ENCODE measurements around the gene OGFOD1. TPM values are rescaled to one million over a fixed set of nuclear protein-coding genes. Genes with fewer than 3 reads are reported as not detected.

The OGFOD1 gene
- total and polyA plus RNA-seq, 2 of the 13 experiments (the other 11 are each of a cell fraction or from before 2014, with no cell fraction given): 35.2 to 81.3 TPM

- TF ChIP-seq FOSL2 (CRISPR knock-in tag; IDR thresholded peaks at IDR 0.05): 0 out of 2 replicates have a peak, but pooled peaks have one; percentile 4
- TF ChIP-seq CHD4 (IDR thresholded peaks at IDR 0.05; ENCODE audit: borderline replicate concordance, low read length): peak; percentile 98; the same call in 1 of the 2 replicates
- TF ChIP-seq PITX1 (CRISPR knock-in tag; IDR thresholded peaks at IDR 0.05): 0 out of 2 replicates have a peak, but pooled peaks have one; percentile 16
- TF ChIP-seq, protein P1, sequence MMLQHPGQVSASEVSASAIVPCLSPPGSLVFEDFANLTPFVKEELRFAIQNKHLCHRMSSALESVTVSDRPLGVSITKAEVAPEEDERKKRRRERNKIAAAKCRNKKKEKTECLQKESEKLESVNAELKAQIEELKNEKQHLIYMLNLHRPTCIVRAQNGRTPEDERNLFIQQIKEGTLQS (CRISPR knock-in tag; IDR thresholded peaks at IDR 0.05): no peak
- no peak; the same call in 1 of the 2 replicates for TF ChIP-seq BCL6 (CRISPR knock-in tag; IDR thresholded peaks at IDR 0.05)
- TF ChIP-seq ELF3 (CRISPR knock-in tag; IDR thresholded peaks at IDR 0.05): no peak; the same call in 1 of the 2 replicates
- no peak for TF ChIP-seq ISX (CRISPR knock-in tag; conservative IDR thresholded peaks at IDR 0.05)
- TF ChIP-seq REXO4 (CRISPR knock-in tag; IDR thresholded peaks at IDR 0.05; ENCODE audit: borderline replicate concordance): no peak
- TF ChIP-seq FOXA1 (IDR thresholded peaks at IDR 0.05): no peak
- peak; percentile 38; the same call in 1 of the 2 replicates for TF ChIP-seq FOXA1 (CRISPR knock-in tag; IDR thresholded peaks at IDR 0.05)
- TF ChIP-seq THYN1 (CRISPR knock-in tag; IDR thresholded peaks at IDR 0.05; ENCODE audit: borderline replicate concordance, low read depth): no peak
- no peak for TF ChIP-seq SUZ12 (IDR thresholded peaks at IDR 0.05; ENCODE audit: low read depth, low read length)
- TF ChIP-seq NR2F6 (IDR thresholded peaks at IDR 0.05): no peak
- TF ChIP-seq NR2F6 (CRISPR knock-in tag; IDR thresholded peaks at IDR 0.05): no peak
- no peak; the same call in 1 of the 2 replicates for TF ChIP-seq MIER3 (CRISPR knock-in tag; IDR thresholded peaks at IDR 0.05; ENCODE audit: borderline replicate concordance)
- TF ChIP-seq TFAP4 (IDR thresholded peaks at IDR 0.05; ENCODE audit: borderline replicate concordance, low read depth): peak; percentile 70; the same call in 1 of the 2 replicates
- no peak for TF ChIP-seq ZNF749 (CRISPR knock-in tag; IDR thresholded peaks at IDR 0.05; ENCODE audit: borderline replicate concordance)
- no peak for TF ChIP-seq HNF4G (IDR thresholded peaks at IDR 0.05; ENCODE audit: borderline replicate concordance, low read depth, low read length)
- TF ChIP-seq HNF4G (CRISPR knock-in tag; IDR thresholded peaks at IDR 0.05; ENCODE audit: borderline replicate concordance, low read depth): no peak
- TF ChIP-seq ZNF121 (CRISPR knock-in tag; IDR thresholded peaks at IDR 0.05): peak; percentile 60; the same call in 1 of the 2 replicates
- 0 out of 2 replicates have a peak, but pooled peaks have one; percentile 31 for TF ChIP-seq ARID2 (CRISPR knock-in tag; IDR thresholded peaks at IDR 0.05; ENCODE audit: borderline replicate concordance)
- no peak for TF ChIP-seq ZSCAN21 (CRISPR knock-in tag; IDR thresholded peaks at IDR 0.05; ENCODE audit: borderline replicate concordance)
- TF ChIP-seq ZNF766 (CRISPR knock-in tag; IDR thresholded peaks at IDR 0.05; ENCODE audit: borderline replicate concordance): no peak
- no peak for TF ChIP-seq ZNF24 (IDR thresholded peaks at IDR 0.05)
- no peak for TF ChIP-seq ZNF780A (CRISPR knock-in tag; IDR thresholded peaks at IDR 0.05)
- TF ChIP-seq RFXAP (CRISPR knock-in tag; IDR thresholded peaks at IDR 0.05; ENCODE audit: borderline replicate concordance): no peak; the same call in 1 of the 2 replicates
- TF ChIP-seq ATF4 (CRISPR knock-in tag; IDR thresholded peaks at IDR 0.05): peak in 1 of 2 experiments; percentile 81; a peak in 2 of 4 replicates
- no peak for TF ChIP-seq IKZF1 (IDR thresholded peaks at IDR 0.05)
- peak; percentile 52; the same call in 1 of the 2 replicates for TF ChIP-seq RAD21 (CRISPR knock-in tag; IDR thresholded peaks at IDR 0.05)
- TF ChIP-seq TEF (CRISPR knock-in tag; IDR thresholded peaks at IDR 0.05): 0 out of 2 replicates have a peak, but pooled peaks have one; percentile 5
Observed at GRCh38 chr16:56451753-56452689, 667 bp downstream of the OGFOD1 start (continued).

Measured in HepG2 (cell line).